A549 (cell line): ENCODE measurements around the gene SLC16A9. TPM values are rescaled to one million over a fixed set of nuclear protein-coding genes. Genes with fewer than 3 reads are reported as not detected.

Experiments
- ATAC-seq, 2 experiments: fragments of 200-7000 bp in 1 of 2; fragments of >200 bp in 1 of 2; cut with Nextera tagmentation in 1 of 2; cut with Tn5 transposase in 1 of 2; 3 replicates each; pipeline versions ENCODE4 v1.8.0 to v1.9.1; 2018 to 2020; ENCODE audit warnings: mild to moderate bottlenecking in 1 of 2, moderate library complexity in 1 of 2
- CTCF ChIA-PET: fragments of 300-600 bp; sonication (Branson Sonifier 250); formaldehyde crosslinking; extraction: SDS; loops from one replicate; lab custom pipeline; 2021; ENCODE audit warnings: antibody characterized with exemption, inconsistent platforms; lab: Yijun Ruan, JAX
- POLR2A ChIA-PET: fragments of 350-600 bp; formaldehyde crosslinking; extraction: SDS; loops from one replicate; lab custom pipeline; 2021; ENCODE audit warnings: antibody characterized with exemption, inconsistent platforms; lab: Yijun Ruan, JAX
- DNase-seq, 2 experiments: peaks; one replicate each; pipeline versions ENCODE4 v3.0.0 to v3.0.0-alpha.2; 2011 to 2016; ENCODE audit warnings: low read depth in 1 of 2, low spot score in 1 of 2
- FAIRE-seq: peaks from 2 replicates; lab custom pipeline; 2011; peaks lifted over from hg19 to GRCh38; lab: Jason Lieb, UNC
- H3K27ac ChIP-seq, 2 experiments: fragments of >200 bp; sonication (Bioruptor Twin); formaldehyde crosslinking; 3 replicates each; pipeline ENCODE4 v1.5.1; 2016 to 2017
- H3K4me1 ChIP-seq: fragments of >200 bp; sonication (Bioruptor Twin); formaldehyde crosslinking; 3 replicates; pipeline ENCODE4 v1.6.1; 2016
- H3K4me2 ChIP-seq: fragments of >200 bp; sonication (Bioruptor Twin); formaldehyde crosslinking; 3 replicates; pipeline ENCODE4 v1.6.1; 2016
- H3K4me3 ChIP-seq: fragments of >200 bp; sonication (Bioruptor Twin); formaldehyde crosslinking; 3 replicates; pipeline ENCODE4 v1.5.1; 2016
- H3K9me3 ChIP-seq: fragments of >200 bp; sonication (Bioruptor Twin); formaldehyde crosslinking; 3 replicates; pipeline ENCODE4 v1.6.1; 2016
- CBX2 ChIP-seq: fragments of 200-600 bp; sonication (generic); IDR thresholded peaks from 2 replicates; pipeline ENCODE4 v1.6.1; 2016; ENCODE audit warnings: low read depth, mild to moderate bottlenecking, borderline replicate concordance
- CBX8 ChIP-seq: fragments of 200-600 bp; sonication (generic); IDR thresholded peaks from 2 replicates; pipeline ENCODE4 v1.6.1; 2016
- CEBPB ChIP-seq, 2 experiments: fragments of >200 bp in 1 of 2; sonication (Bioruptor Twin) in 1 of 2; formaldehyde crosslinking in 1 of 2; IDR thresholded peaks; 2 replicates each; pipeline ENCODE4 v1.6.1; 2012 to 2016
- EP300 ChIP-seq, 2 experiments: fragments of >200 bp; sonication (Bioruptor Twin); formaldehyde crosslinking; IDR thresholded peaks; 2 replicates in 1 of 2; 3 replicates in 1 of 2; pipeline ENCODE4 v1.6.1; 2016 to 2017
- FOSB ChIP-seq: fragments of 250-450 bp; sonication (Bioruptor Pico); IDR thresholded peaks from 2 replicates; pipeline ENCODE4 v1.5.0; 2020; ENCODE audit warnings: mild to moderate bottlenecking, moderate library complexity
- FOSL2 ChIP-seq, 2 experiments: fragments of 450-650 bp in 1 of 2; fragments of >200 bp in 1 of 2; sonication (Bioruptor Twin) in 1 of 2; formaldehyde crosslinking; IDR thresholded peaks; 2 replicates each; pipeline versions ENCODE4 v1.5.0 to v1.6.1; 2016 to 2020; ENCODE audit warnings: mild to moderate bottlenecking in 1 of 2, moderate library complexity in 1 of 2
- GATA3 ChIP-seq: IDR thresholded peaks from 2 replicates; pipeline ENCODE4 v1.6.1; 2012; ENCODE audit warnings: borderline replicate concordance
- HOXA7 ChIP-seq: fragments of 250-450 bp; sonication (Bioruptor Pico); IDR thresholded peaks from 2 replicates; pipeline ENCODE4 v1.5.0; 2020; ENCODE audit warnings: mild to moderate bottlenecking, moderate library complexity
- KDM5A ChIP-seq: fragments of 200-600 bp; sonication (generic); IDR thresholded peaks from 2 replicates; pipeline ENCODE4 v1.6.1; 2016; ENCODE audit warnings: antibody characterized with exemption, mild to moderate bottlenecking
- MAFK ChIP-seq: fragments of 450-650 bp; IDR thresholded peaks from 2 replicates; pipeline ENCODE4 v1.6.1; 2014; ENCODE audit not compliant: partially characterized antibody
- NFE2L2 ChIP-seq: fragments of 150-350 bp; conservative IDR thresholded peaks from 2 replicates; pipeline ENCODE4 v1.6.1; 2014; ENCODE audit warnings: low read length
- NPAS2 ChIP-seq: fragments of 250-450 bp; sonication (Bioruptor Pico); IDR thresholded peaks from 2 replicates; pipeline ENCODE4 v1.8.0; 2022; ENCODE audit warnings: mild to moderate bottlenecking, moderate library complexity, borderline replicate concordance
- PHF8 ChIP-seq: fragments of 200-600 bp; sonication (generic); IDR thresholded peaks from 2 replicates; pipeline ENCODE4 v1.6.1; 2016; ENCODE audit warnings: low read depth, mild to moderate bottlenecking, antibody characterized with exemption, moderate library complexity, borderline replicate concordance
- RARB ChIP-seq: fragments of 250-450 bp; sonication (Bioruptor Pico); IDR thresholded peaks from 2 replicates; pipeline ENCODE4 v1.8.0; 2021; ENCODE audit warnings: mild to moderate bottlenecking, moderate library complexity
- RCOR1 ChIP-seq: fragments of 150-350 bp; IDR thresholded peaks from 2 replicates; pipeline ENCODE4 v1.6.1; 2014; ENCODE audit warnings: antibody characterized with exemption, low read length, low read depth
- RNF2 ChIP-seq: fragments of 200-600 bp; sonication (generic); IDR thresholded peaks from 2 replicates; pipeline ENCODE4 v1.6.1; 2016; ENCODE audit warnings: low read depth, mild to moderate bottlenecking, antibody characterized with exemption, moderate library complexity, borderline replicate concordance
- SREBF2 ChIP-seq: fragments of 450-650 bp; IDR thresholded peaks from 2 replicates; pipeline ENCODE4 v1.6.1; 2014; ENCODE audit warnings: mild to moderate bottlenecking, moderate library complexity
- ZFP36 ChIP-seq: fragments of 450-650 bp; IDR thresholded peaks from 2 replicates; pipeline ENCODE4 v1.6.1; 2014; ENCODE audit warnings: borderline replicate concordance; ENCODE audit not compliant: partially characterized antibody
- WGBS: methylation state at CpG from one replicate; pipeline ENCODE4 v1.1.6; 2017; ENCODE audit errors: missing lambda C conversion rate; 5-methylcytosine and 5-hydroxymethylcytosine counted together
- polyA plus RNA-seq, 4 experiments: library from polyadenylated mRNA; depleted of rRNA in 3 of 4; stranded (reverse); fragments of >200 nt; fragmentation: RNase III in 1 of 4; extraction: RNeasy Plus Mini Kit Qiagen cat#74134 plus additional on column Dnase treatment in 1 of 4; gene quantifications; 2 replicates in 3 of 4; 3 replicates in 1 of 4; pipeline ENCODE4 v1.2.3, GENCODE V29; 2011 to 2017
- TF ChIP-seq, protein P1 (sequence below): fragments of 200-600 bp; sonication (generic); IDR thresholded peaks from 2 replicates; pipeline ENCODE4 v1.6.1; 2016; ENCODE audit warnings: antibody characterized with exemption, mild to moderate bottlenecking, moderate library complexity
- TF ChIP-seq, protein P2 (sequence below): IDR thresholded peaks from 2 replicates; pipeline ENCODE4 v1.6.1; 2012; ENCODE audit warnings: low read depth, borderline replicate concordance
- TF ChIP-seq, protein P3 (sequence below): fragments of >200 bp; sonication (Bioruptor Twin); formaldehyde crosslinking; IDR thresholded peaks from 3 replicates; pipeline ENCODE4 v1.5.1; 2016

The SLC16A9 gene
- polyA plus RNA-seq, 2 of the 4 experiments (the other 2 are of a cell fraction): 0.04 to 0.49 TPM

DNA sequence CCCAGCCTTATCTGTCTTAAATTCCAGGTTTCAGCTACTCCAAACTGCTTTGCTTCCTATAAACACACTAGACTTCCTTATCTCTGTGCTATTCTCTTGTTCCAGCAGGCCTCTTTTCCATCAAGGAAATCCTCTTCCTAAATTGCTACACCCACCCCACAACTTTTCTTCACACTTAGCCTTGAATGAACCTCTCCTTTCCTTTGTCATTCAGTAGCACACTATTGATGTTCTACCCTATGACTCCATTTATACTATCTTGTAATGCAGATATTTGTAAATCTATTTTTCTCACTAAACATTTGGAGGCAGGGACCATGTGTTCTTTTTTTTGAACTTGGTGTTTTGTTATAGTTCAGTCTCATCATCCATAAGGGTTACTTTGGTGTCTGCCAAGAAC lies 3.7 kb downstream of the SLC16A9 start (continued):
- TF ChIP-seq, protein P1, sequence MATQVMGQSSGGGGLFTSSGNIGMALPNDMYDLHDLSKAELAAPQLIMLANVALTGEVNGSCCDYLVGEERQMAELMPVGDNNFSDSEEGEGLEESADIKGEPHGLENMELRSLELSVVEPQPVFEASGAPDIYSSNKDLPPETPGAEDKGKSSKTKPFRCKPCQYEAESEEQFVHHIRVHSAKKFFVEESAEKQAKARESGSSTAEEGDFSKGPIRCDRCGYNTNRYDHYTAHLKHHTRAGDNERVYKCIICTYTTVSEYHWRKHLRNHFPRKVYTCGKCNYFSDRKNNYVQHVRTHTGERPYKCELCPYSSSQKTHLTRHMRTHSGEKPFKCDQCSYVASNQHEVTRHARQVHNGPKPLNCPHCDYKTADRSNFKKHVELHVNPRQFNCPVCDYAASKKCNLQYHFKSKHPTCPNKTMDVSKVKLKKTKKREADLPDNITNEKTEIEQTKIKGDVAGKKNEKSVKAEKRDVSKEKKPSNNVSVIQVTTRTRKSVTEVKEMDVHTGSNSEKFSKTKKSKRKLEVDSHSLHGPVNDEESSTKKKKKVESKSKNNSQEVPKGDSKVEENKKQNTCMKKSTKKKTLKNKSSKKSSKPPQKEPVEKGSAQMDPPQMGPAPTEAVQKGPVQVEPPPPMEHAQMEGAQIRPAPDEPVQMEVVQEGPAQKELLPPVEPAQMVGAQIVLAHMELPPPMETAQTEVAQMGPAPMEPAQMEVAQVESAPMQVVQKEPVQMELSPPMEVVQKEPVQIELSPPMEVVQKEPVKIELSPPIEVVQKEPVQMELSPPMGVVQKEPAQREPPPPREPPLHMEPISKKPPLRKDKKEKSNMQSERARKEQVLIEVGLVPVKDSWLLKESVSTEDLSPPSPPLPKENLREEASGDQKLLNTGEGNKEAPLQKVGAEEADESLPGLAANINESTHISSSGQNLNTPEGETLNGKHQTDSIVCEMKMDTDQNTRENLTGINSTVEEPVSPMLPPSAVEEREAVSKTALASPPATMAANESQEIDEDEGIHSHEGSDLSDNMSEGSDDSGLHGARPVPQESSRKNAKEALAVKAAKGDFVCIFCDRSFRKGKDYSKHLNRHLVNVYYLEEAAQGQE: no peak
- TF ChIP-seq CEBPB (IDR thresholded peaks at IDR 0.05) (no peak), CBX8 (no peak), NPAS2 (CRISPR knock-in tag) (no peak), SREBF2 (no peak), PHF8 (no peak), ZFP36 (no peak), RCOR1 (no peak)
- TF ChIP-seq, all 56 proteins: peak for 0

DNA sequence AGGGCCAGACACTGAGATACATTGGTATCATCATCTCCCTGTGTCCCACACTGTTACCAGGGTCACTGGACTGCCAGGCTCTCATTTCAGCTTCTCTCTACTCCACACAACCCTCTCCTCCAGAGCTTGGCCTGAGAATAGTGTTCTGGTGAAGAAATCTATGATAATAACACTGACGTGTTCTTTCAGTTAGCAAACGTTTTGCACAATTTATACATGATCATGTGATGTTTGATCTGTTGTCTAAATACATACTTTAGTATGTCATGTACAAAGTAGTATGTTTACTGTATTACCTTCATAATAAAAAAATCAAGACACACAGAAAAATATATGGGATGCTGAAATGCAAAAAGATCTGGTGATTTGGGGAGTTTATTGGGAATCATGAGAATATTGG lies 5.0 kb downstream of the SLC16A9 start:
- no peaks in the 10 kb centered on the region for H3K9me3 ChIP-seq
- TF ChIP-seq SREBF2: no peak
- TF ChIP-seq CBX2: no peak
- no peak for TF ChIP-seq NPAS2 (CRISPR knock-in tag)
- no peak for TF ChIP-seq FOSB
- no peak for TF ChIP-seq NFE2L2
- no peak for TF ChIP-seq FOSL2 (IDR thresholded peaks at IDR 0.05)
- TF ChIP-seq FOSL2 (CRISPR knock-in tag; IDR thresholded peaks at IDR 0.05): no peak
- TF ChIP-seq, protein P2, sequence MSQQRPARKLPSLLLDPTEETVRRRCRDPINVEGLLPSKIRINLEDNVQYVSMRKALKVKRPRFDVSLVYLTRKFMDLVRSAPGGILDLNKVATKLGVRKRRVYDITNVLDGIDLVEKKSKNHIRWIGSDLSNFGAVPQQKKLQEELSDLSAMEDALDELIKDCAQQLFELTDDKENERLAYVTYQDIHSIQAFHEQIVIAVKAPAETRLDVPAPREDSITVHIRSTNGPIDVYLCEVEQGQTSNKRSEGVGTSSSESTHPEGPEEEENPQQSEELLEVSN: no peak
- no peak for TF ChIP-seq RCOR1
- TF ChIP-seq, protein P3, sequence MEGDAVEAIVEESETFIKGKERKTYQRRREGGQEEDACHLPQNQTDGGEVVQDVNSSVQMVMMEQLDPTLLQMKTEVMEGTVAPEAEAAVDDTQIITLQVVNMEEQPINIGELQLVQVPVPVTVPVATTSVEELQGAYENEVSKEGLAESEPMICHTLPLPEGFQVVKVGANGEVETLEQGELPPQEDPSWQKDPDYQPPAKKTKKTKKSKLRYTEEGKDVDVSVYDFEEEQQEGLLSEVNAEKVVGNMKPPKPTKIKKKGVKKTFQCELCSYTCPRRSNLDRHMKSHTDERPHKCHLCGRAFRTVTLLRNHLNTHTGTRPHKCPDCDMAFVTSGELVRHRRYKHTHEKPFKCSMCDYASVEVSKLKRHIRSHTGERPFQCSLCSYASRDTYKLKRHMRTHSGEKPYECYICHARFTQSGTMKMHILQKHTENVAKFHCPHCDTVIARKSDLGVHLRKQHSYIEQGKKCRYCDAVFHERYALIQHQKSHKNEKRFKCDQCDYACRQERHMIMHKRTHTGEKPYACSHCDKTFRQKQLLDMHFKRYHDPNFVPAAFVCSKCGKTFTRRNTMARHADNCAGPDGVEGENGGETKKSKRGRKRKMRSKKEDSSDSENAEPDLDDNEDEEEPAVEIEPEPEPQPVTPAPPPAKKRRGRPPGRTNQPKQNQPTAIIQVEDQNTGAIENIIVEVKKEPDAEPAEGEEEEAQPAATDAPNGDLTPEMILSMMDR: no peak
- TF ChIP-seq CBX8: no peak
- no peak for TF ChIP-seq RARB
- TF ChIP-seq, all 56 proteins: peak for 0
- 34% methylated on average over 2 of the region's 2 CpGs for WGBS
- Histone ChIP-seq H3K4me1 (peaks cover 7% of the 10 kb centered on the region; the same call in 2 of the 3 replicates), H3K4me3 (no peak overlapping the region), H3K27ac (no peak overlapping the region), H3K4me2 (no peak overlapping the region)
- CTCF ChIA-PET: no interaction called here
- FAIRE-seq: peak; percentile 32
- POLR2A ChIA-PET: no interaction called here
- DNase-seq: no peak
- ATAC-seq: no peak

DNA sequence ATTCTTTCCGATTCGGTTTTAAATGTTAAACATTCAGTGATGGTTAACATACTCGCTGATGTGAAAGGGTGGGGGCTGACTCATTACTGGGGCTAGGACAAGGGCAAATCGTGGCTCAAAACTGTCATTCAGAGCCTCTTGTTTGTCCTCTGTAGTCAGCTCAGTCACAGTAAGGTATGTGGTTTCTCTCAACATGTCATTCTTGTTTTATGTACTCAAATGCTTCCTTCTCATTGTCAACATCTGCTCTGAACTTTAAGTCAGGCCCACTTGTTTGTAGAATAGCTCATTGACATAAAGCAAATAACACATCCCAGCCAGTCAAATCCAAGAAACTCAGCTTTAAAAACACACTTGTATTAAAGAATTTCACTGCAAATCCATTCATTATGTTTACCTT lies 7.3 kb downstream of the SLC16A9 start:
- ATAC-seq (no peak), DNase-seq (no peak), FAIRE-seq (no peak)
- no peaks in the 10 kb centered on the region for H3K4me1 ChIP-seq
- no peaks in the 10 kb centered on the region for H3K9me3 ChIP-seq
- H3K4me2 ChIP-seq: no peak overlapping the region
- no peak overlapping the region for H3K27ac ChIP-seq
- no peak overlapping the region for H3K4me3 ChIP-seq
- 17% methylated on average over 4 of the region's 4 CpGs for WGBS
- ChIA-PET CTCF (interaction anchor here (0.9 to 1.1 kb wide), 2 partner anchors 16 to 22 kb away, joined by 3 read pairs; no protein-coding TSS in a partner anchor), POLR2A (no interaction called here)
- TF ChIP-seq KDM5A (no peak), RNF2 (no peak), HOXA7 (CRISPR knock-in tag) (no peak), ZFP36 (no peak), GATA3 (no peak), MAFK (no peak), CBX2 (no peak), EP300 (IDR thresholded peaks at IDR 0.05) (no peak)
- TF ChIP-seq, protein P2: no peak
- TF ChIP-seq, all 56 proteins: peak for 0
